Activated CD8-positive, alpha-beta memory T cell treated with anti-CD3 and anti-CD28 coated beads, Interleukin-2, amount 50 U/mL, for 4 hours (primary cell): ENCODE data around the gene PHF1.
"Not testable (repeated sequence)": the region's sequence is repeated elsewhere in the genome, so short reads cannot be mapped to it uniquely, and the experiment has no call there.

ENCODE experiments used
- DNase-seq: peaks from one replicate; pipeline ENCODE4 v3.0.0-alpha.2; 2020

Gene PHF1

GRCh38 chr6:33391922-33392594, 18.8 kb upstream of the PHF1 start:
- DNase-seq = no peak

- DNase-seq = no peak
These were observed 18.2 kb upstream of the PHF1 start for GRCh38 chr6:33392595-33392948.

GRCh38 chr6:33392979-33393378, 17.8 kb upstream of the PHF1 start:
- DNase-seq = no peak

- DNase-seq = no peak
These were observed 13.3 kb upstream of the PHF1 start for GRCh38 chr6:33397541-33397940.

GRCh38 chr6:33398601-33399000, 12.2 kb upstream of the PHF1 start:
- not testable (repeated sequence) for DNase-seq

- not testable (repeated sequence) for DNase-seq
These were observed 10.9 kb upstream of the PHF1 start for GRCh38 chr6:33399881-33400280.

GRCh38 chr6:33404884-33405283, 5.9 kb upstream of the PHF1 start:
- no peak for DNase-seq

- DNase-seq = no peak
These were observed 5.4 kb upstream of the PHF1 start for GRCh38 chr6:33405386-33405940.

- DNase-seq = no peak
These were observed 4.7 kb upstream of the PHF1 start for GRCh38 chr6:33406126-33406525.

- DNase-seq = no peak
These were observed 3.6 kb upstream of the PHF1 start for GRCh38 chr6:33407132-33407718.

- DNase-seq = peak; percentile 96
These were observed 634 bp upstream of the PHF1 start for GRCh38 chr6:33410050-33410710.

- DNase-seq = no peak
These were observed 805 bp downstream of the PHF1 start for GRCh38 chr6:33411632-33412005.

GRCh38 chr6:33412140-33413009, 1.6 kb downstream of the PHF1 start:
- no peak for DNase-seq

GRCh38 chr6:33413241-33414120, 2.7 kb downstream of the PHF1 start:
- no peak for DNase-seq

- DNase-seq = no peak
These were observed 3.9 kb downstream of the PHF1 start for GRCh38 chr6:33414592-33415271.

- no peak for DNase-seq
These were observed 5.0 kb downstream of the PHF1 start for GRCh38 chr6:33415831-33416230.

- DNase-seq = no peak
These were observed 5.7 kb downstream of the PHF1 start for GRCh38 chr6:33416386-33417127.

GRCh38 chr6:33417128-33417902, 6.5 kb downstream of the PHF1 start:
- DNase-seq = no peak

GRCh38 chr6:33417903-33418689, 7.3 kb downstream of the PHF1 start, which contains the start of gene CUTA:
Gene CUTA, minus strand, starts transcription at chr6:33418107. Its CDS starts 107 bp downstream, at chr6:33418000.
- DNase-seq = peak; percentile 98
